NB4 (cell line): ENCODE results near the gene WSCD1.

ENCODE experiments used
- CTCF ChIP-seq: IDR thresholded peaks from one replicate; pipeline ENCODE4 v1.5.1; 2012; ENCODE audit warnings: low read depth, low read length
- POLR2A ChIP-seq: IDR thresholded peaks from 2 replicates; pipeline ENCODE4 v1.6.1; 2011; ENCODE audit warnings: mild to moderate bottlenecking; ENCODE audit not compliant: insufficient read length; ENCODE audit errors: extremely low read depth

- TF ChIP-seq CTCF (no peak), POLR2A (no peak)
Observed at GRCh38 chr17:6047966-6048365, 22.2 kb upstream of the WSCD1 start.
